Kidney epithelial cell (primary cell): ENCODE data around the gene AICDA. TPM values are rescaled to one million over a fixed set of nuclear protein-coding genes. Genes with fewer than 3 reads are reported as not detected.

ENCODE experiments used
- DNase-seq: peaks from one replicate; pipeline ENCODE4 v3.0.0-alpha.2; 2010; ENCODE audit warnings: low read depth
- H3K27me3 ChIP-seq: 2 replicates; pipeline ENCODE4 v1.6.0; 2011; ENCODE audit warnings: low read length; ENCODE audit not compliant: control insufficient read depth, insufficient read depth
- H3K36me3 ChIP-seq: 2 replicates; pipeline ENCODE4 v1.5.1; 2011; ENCODE audit warnings: low read length; ENCODE audit not compliant: control insufficient read depth, insufficient read depth
- H3K4me3 ChIP-seq: 2 replicates; pipeline ENCODE4 v1.5.1; 2011; ENCODE audit warnings: low read depth, mild to moderate bottlenecking, control low read depth, low read length
- CTCF ChIP-seq: IDR thresholded peaks from 2 replicates; pipeline ENCODE4 v1.5.1; 2011; ENCODE audit warnings: mild to moderate bottlenecking, moderate library complexity, low read length, control low read depth, inconsistent platforms; ENCODE audit not compliant: insufficient read depth, poor library complexity, severe bottlenecking
- total RNA-seq: library from RNA; depleted of rRNA; stranded (reverse); fragments of >200 nt; gene quantifications from 2 replicates; pipeline ENCODE4 v1.2.3, GENCODE V29; 2015

AICDA gene
- total RNA-seq, result 1.3 TPM in 2 replicates

- H3K27me3 ChIP-seq, result no peaks in the 10 kb centered on the region
- TF ChIP-seq CTCF, result no peak
- no peak for DNase-seq
Measured at GRCh38 chr12:8612629-8613028, at the start of gene AICDA. AICDA (minus strand) TSS chr12:8612859; CDS start chr12:8612767, 92 bp downstream.

DNA sequence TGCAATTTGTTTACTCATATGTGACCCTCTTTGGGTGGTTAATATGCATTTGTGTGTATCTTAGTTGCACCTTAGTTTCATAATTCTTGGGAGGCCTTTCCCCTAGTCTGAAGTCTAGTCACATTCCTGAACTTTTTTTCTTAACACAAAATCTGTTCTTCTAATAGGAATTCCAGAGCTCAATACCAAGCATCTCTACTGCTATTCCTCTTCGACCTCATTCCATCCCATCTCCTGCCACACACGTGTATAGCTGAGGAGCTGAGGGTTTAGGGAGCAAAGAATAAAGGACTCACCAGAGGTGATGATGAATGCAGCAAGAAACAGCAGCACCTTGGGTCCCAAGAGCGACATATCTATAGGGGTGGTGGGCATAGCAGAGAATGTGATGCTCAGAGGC is 49.1 kb upstream of the AICDA start:
- H3K27me3 ChIP-seq, result no peaks in the 10 kb centered on the region
- DNase-seq, result no peak
- no peaks in the 10 kb centered on the region for H3K36me3 ChIP-seq
- no peak overlapping the region for H3K4me3 ChIP-seq
- TF ChIP-seq CTCF, result no peak

More at GRCh38 chr12:8612629-8613028, at the start of gene AICDA:
- H3K4me3 ChIP-seq, result no peak within 1 kb of the TSS
- H3K36me3 ChIP-seq, result no peaks in the 10 kb centered on the region

DNA sequence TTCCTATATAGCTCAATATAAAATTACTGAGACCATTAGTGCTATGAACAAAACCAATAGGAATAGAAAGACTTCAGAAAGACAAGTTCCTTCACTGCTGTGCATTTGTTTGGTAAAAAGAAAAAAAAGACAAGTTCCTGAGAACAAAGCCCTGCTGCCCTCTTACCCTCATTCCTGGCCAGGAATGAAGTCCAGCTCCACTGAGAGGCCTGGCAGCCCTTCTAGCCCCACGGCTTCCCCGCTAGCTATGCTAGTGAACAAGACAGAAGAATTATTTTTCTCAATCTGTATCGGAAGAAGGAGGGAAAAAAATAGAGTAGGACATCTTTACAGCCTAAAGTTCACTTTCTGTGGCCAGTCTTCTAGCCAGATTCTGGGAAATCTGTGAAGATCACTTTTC is 48.4 kb upstream of the AICDA start:
- Histone ChIP-seq H3K36me3 (no peaks in the 10 kb centered on the region), H3K4me3 (no peak overlapping the region), H3K27me3 (no peaks in the 10 kb centered on the region)
- DNase-seq, result no peak
- no peak for TF ChIP-seq CTCF

GRCh38 chr12:8658346-8658745 is 45.7 kb upstream of the AICDA start:
- Histone ChIP-seq H3K4me3 (no peak overlapping the region), H3K27me3 (no peaks in the 10 kb centered on the region), H3K36me3 (no peaks in the 10 kb centered on the region)
- DNase-seq, result no peak
- no peak for TF ChIP-seq CTCF

- TF ChIP-seq CTCF, result no peak
- Histone ChIP-seq H3K27me3 (no peaks in the 10 kb centered on the region), H3K36me3 (no peaks in the 10 kb centered on the region), H3K4me3 (no peak overlapping the region)
- DNase-seq, result no peak
Measured at GRCh38 chr12:8655421-8655820, 42.8 kb upstream of the AICDA start.

- TF ChIP-seq CTCF, result no peak
- H3K36me3 ChIP-seq, result no peaks in the 10 kb centered on the region
- H3K4me3 ChIP-seq, result no peak overlapping the region
- H3K27me3 ChIP-seq, result no peaks in the 10 kb centered on the region
- no peak for DNase-seq
Measured at GRCh38 chr12:8648576-8649205, 36.0 kb upstream of the AICDA start.
